Fibroblast of skin of abdomen (primary cell): ENCODE results near the gene HUNK.

Source experiments
- DNase-seq: peaks from one replicate; pipeline ENCODE4 v3.0.0-alpha.2; 2013

Gene HUNK

GRCh38 chr21:31896019-31896418, 23.2 kb downstream of the HUNK start:
- no peak for DNase-seq

GRCh38 chr21:31897311-31897710, 24.5 kb downstream of the HUNK start:
- peak; percentile 76 for DNase-seq

- no peak for DNase-seq
Measured at GRCh38 chr21:31898933-31899630, 26.3 kb downstream of the HUNK start.

- no peak for DNase-seq
Measured at GRCh38 chr21:31900121-31900895, 27.5 kb downstream of the HUNK start.

GRCh38 chr21:31901315-31901714, 28.5 kb downstream of the HUNK start:
- no peak for DNase-seq

GRCh38 chr21:31902438-31902837, 29.6 kb downstream of the HUNK start:
- no peak for DNase-seq

GRCh38 chr21:31903896-31904295, 31.1 kb downstream of the HUNK start:
- no peak for DNase-seq

GRCh38 chr21:31905503-31906451, 33.0 kb downstream of the HUNK start:
- DNase-seq = no peak

- DNase-seq = peak; percentile 85
Measured at GRCh38 chr21:31908106-31909031, 35.5 kb downstream of the HUNK start.

GRCh38 chr21:31909153-31910073, 36.6 kb downstream of the HUNK start:
- no peak for DNase-seq

GRCh38 chr21:31910074-31910470, 37.3 kb downstream of the HUNK start:
- DNase-seq = no peak

- peak; percentile 75 for DNase-seq
Measured at GRCh38 chr21:31911138-31911907, 38.5 kb downstream of the HUNK start.

GRCh38 chr21:31912501-31912900, 39.7 kb downstream of the HUNK start:
- DNase-seq = no peak

- DNase-seq = no peak
Measured at GRCh38 chr21:31913182-31913608, 40.4 kb downstream of the HUNK start.

GRCh38 chr21:31914472-31914871, 41.7 kb downstream of the HUNK start:
- DNase-seq = no peak

- no peak for DNase-seq
Measured at GRCh38 chr21:31915566-31915965, 42.7 kb downstream of the HUNK start.

- DNase-seq = no peak
Measured at GRCh38 chr21:31917108-31917507, 44.3 kb downstream of the HUNK start.

- no peak for DNase-seq
Measured at GRCh38 chr21:31918250-31918775, 45.5 kb downstream of the HUNK start.

- DNase-seq = no peak
Measured at GRCh38 chr21:31920275-31920674, 47.5 kb downstream of the HUNK start.

- DNase-seq = peak; percentile 68
Measured at GRCh38 chr21:31921079-31921478, 48.3 kb downstream of the HUNK start.
